Measurements from ENCODE around the gene C16orf86. TPM values are rescaled to one million over a fixed set of nuclear protein-coding genes. Genes with fewer than 3 reads are reported as not detected.

Gene C16orf86
- total RNA-seq, 4 donors from 2014 or later = 5.1 to 8.5 (median 7.3) TPM

- Histone ChIP-seq H3K27me3 (peaks cover 37 to 39% (median 38%) of the 10 kb centered on the region in 3 donors), H3K9me3 (no peaks in the 10 kb centered on the region), H3K27ac (no peak overlapping the region), H3K4me1 (peaks cover 15 to 19% of the 10 kb centered on the region in 2 donors), H3K36me3 (no peaks in the 10 kb centered on the region), H3K4me3 (no peak overlapping the region)
- in situ Hi-C loops (cut with MboI; ENCODE audit: low sequenced_read_pairs in 4 of 4) (loop anchor here in 1 of 4 donors (10.0 kb wide), 1 partner anchor 131 kb away; the partner anchor contains the start of gene RIPOR1), intact Hi-C loops (cut with DNase I; ENCODE audit: low total_unique reads) (no loop called here)
- DNase-seq = no peak
- ATAC-seq = no peak
- TF ChIP-seq POLR2A (IDR thresholded peaks at IDR 0.05) = no peak
- TF ChIP-seq, protein P1, sequence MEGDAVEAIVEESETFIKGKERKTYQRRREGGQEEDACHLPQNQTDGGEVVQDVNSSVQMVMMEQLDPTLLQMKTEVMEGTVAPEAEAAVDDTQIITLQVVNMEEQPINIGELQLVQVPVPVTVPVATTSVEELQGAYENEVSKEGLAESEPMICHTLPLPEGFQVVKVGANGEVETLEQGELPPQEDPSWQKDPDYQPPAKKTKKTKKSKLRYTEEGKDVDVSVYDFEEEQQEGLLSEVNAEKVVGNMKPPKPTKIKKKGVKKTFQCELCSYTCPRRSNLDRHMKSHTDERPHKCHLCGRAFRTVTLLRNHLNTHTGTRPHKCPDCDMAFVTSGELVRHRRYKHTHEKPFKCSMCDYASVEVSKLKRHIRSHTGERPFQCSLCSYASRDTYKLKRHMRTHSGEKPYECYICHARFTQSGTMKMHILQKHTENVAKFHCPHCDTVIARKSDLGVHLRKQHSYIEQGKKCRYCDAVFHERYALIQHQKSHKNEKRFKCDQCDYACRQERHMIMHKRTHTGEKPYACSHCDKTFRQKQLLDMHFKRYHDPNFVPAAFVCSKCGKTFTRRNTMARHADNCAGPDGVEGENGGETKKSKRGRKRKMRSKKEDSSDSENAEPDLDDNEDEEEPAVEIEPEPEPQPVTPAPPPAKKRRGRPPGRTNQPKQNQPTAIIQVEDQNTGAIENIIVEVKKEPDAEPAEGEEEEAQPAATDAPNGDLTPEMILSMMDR (IDR thresholded peaks at IDR 0.05 in 4 of 5, conservative IDR thresholded peaks at IDR 0.05 in 1 of 5) = no peak
These were observed 11.3 kb upstream of the C16orf86 start for GRCh38 chr16:67655363-67655762.

GRCh38 chr16:67656344-67657016, 10.1 kb upstream of the C16orf86 start:
- TF ChIP-seq, protein P1 (IDR thresholded peaks at IDR 0.05 in 4 of 5, conservative IDR thresholded peaks at IDR 0.05 in 1 of 5) = no peak
- TF ChIP-seq POLR2A (IDR thresholded peaks at IDR 0.05) = no peak
- H3K36me3 ChIP-seq = no peaks in the 10 kb centered on the region
- no peak overlapping the region for H3K27ac ChIP-seq
- peaks cover 20 to 24% of the 10 kb centered on the region in 2 donors for H3K4me1 ChIP-seq
- ATAC-seq = no peak
- H3K27me3 ChIP-seq = peaks cover 28 to 30% (median 29%) of the 10 kb centered on the region in 3 donors
- H3K4me3 ChIP-seq = no peak overlapping the region
- DNase-seq = no peak
- in situ Hi-C loops (cut with MboI; ENCODE audit: low sequenced_read_pairs in 4 of 4) (loop anchor here in 1 of 4 donors (10.0 kb wide), 1 partner anchor 132 kb away; the partner anchor contains the start of gene RIPOR1), intact Hi-C loops (cut with DNase I; ENCODE audit: low total_unique reads) (no loop called here)
- H3K9me3 ChIP-seq = no peaks in the 10 kb centered on the region

- in situ Hi-C loops (cut with MboI; ENCODE audit: low sequenced_read_pairs in 4 of 4) (loop anchor here in 1 of 4 donors (10.0 kb wide), 1 partner anchor 132 kb away; the partner anchor contains the start of gene RIPOR1), intact Hi-C loops (cut with DNase I; ENCODE audit: low total_unique reads) (no loop called here)
- Histone ChIP-seq H3K4me3 (no peak overlapping the region), H3K9me3 (no peaks in the 10 kb centered on the region), H3K27ac (no peak overlapping the region), H3K27me3 (peaks cover 21 to 24% (median 24%) of the 10 kb centered on the region in 3 donors), H3K36me3 (peaks cover 0 to under 1% of the 10 kb centered on the region in 2 donors), H3K4me1 (peaks cover 22 to 24% of the 10 kb centered on the region in 2 donors)
- TF ChIP-seq, protein P1 (IDR thresholded peaks at IDR 0.05 in 4 of 5, conservative IDR thresholded peaks at IDR 0.05 in 1 of 5) = no peak
- TF ChIP-seq POLR2A (IDR thresholded peaks at IDR 0.05) = no peak
- ATAC-seq (no peak), DNase-seq (no peak)
These were observed 9.5 kb upstream of the C16orf86 start for GRCh38 chr16:67657017-67657608.

DNA sequence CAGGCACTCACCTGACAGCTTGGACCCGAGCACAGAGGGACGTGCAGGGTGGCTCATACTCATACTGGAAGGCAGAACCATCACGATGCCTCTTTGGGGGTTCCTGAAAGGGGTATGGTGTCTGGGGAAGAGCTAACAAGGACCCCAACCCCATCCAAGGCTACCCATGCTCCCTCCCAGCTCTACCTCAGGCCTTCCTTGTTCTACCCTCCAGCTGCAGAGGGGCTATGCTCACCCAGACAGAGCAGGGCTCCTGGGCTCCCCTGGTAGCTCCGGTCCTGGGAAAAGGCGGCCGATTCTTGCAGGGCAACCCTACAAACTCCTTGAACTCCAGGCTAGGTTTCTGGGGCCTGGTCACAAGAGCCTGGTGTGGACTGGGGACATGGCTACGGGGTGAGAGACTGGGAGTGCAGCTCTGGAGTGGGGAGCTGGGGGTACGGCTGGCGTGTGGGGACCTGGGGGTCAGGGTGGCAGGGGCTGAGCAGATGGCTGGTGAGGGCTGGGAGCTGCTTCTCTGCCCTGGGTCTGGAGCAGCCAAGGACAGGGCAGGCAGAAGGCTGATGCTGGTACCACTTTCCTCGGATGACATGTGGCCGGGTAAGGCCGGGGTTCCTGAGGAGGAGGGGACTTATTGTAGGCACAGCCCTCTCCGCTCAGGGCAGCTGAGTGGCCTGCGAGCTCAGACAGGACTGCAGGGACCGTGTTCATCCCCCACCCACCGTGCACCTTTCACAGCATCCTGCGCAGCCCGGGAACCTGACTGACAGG, 8.7 kb upstream of the C16orf86 start:
- no peak overlapping the region for H3K27ac ChIP-seq
- in situ Hi-C loops (cut with MboI; ENCODE audit: low sequenced_read_pairs in 4 of 4) (loop anchor here in 1 of 4 donors (10.0 kb wide), 1 partner anchor 133 kb away; the partner anchor contains the start of gene RIPOR1), intact Hi-C loops (cut with DNase I; ENCODE audit: low total_unique reads) (no loop called here)
- no peak for DNase-seq
- peaks cover 0 to 9% of the 10 kb centered on the region in 2 donors for H3K36me3 ChIP-seq
- peaks cover 16 to 20% (median 19%) of the 10 kb centered on the region in 3 donors for H3K27me3 ChIP-seq
- H3K4me1 ChIP-seq = peaks cover 22 to 24% of the 10 kb centered on the region in 2 donors
- ATAC-seq = no peak
- no peak overlapping the region for H3K4me3 ChIP-seq
- TF ChIP-seq, protein P1 (IDR thresholded peaks at IDR 0.05 in 4 of 5, conservative IDR thresholded peaks at IDR 0.05 in 1 of 5) = no peak
- no peak for TF ChIP-seq POLR2A (IDR thresholded peaks at IDR 0.05)
- no peaks in the 10 kb centered on the region for H3K9me3 ChIP-seq
